Measurements from ENCODE around the gene NCKIPSD. TPM values are rescaled to one million over a fixed set of nuclear protein-coding genes. Genes with fewer than 3 reads are reported as not detected.
"Not testable (repeated sequence)": the region's sequence is repeated elsewhere in the genome, so short reads cannot be mapped to it uniquely, and the experiment has no call there.

NCKIPSD gene
- polyA plus RNA-seq (2011; rRNA removed) (25.4 and 36.3 TPM in 2 replicates), polyA minus RNA-seq (2011; rRNA and poly(A)+ RNA removed) (41.5 and 70.4 TPM in 2 replicates)

- CTCF ChIA-PET: interaction anchor here (0.6 to 1.5 kb wide), 14 partner anchors 10 to 333 kb away, joined by 3 to 5 read pairs (median 4); partner anchors contain the start of genes ARIH2, SLC26A6 and UCN2
- Histone ChIP-seq H3K9me3 (ENCODE audit: control insufficient read depth, insufficient read depth, low read length) (no peaks in the 10 kb centered on the region), H3K27ac (ENCODE audit: low read depth, low read length) (peak within 1 kb of the TSS; percentile 21), H3K4me3 (ENCODE audit: low read depth, low read length) (peak within 1 kb of the TSS; percentile 94), H3K27me3 (ENCODE audit: control insufficient read depth, insufficient read depth, low read length) (no peaks in the 10 kb centered on the region)
- TF ChIP-seq, protein P1, sequence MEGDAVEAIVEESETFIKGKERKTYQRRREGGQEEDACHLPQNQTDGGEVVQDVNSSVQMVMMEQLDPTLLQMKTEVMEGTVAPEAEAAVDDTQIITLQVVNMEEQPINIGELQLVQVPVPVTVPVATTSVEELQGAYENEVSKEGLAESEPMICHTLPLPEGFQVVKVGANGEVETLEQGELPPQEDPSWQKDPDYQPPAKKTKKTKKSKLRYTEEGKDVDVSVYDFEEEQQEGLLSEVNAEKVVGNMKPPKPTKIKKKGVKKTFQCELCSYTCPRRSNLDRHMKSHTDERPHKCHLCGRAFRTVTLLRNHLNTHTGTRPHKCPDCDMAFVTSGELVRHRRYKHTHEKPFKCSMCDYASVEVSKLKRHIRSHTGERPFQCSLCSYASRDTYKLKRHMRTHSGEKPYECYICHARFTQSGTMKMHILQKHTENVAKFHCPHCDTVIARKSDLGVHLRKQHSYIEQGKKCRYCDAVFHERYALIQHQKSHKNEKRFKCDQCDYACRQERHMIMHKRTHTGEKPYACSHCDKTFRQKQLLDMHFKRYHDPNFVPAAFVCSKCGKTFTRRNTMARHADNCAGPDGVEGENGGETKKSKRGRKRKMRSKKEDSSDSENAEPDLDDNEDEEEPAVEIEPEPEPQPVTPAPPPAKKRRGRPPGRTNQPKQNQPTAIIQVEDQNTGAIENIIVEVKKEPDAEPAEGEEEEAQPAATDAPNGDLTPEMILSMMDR (IDR thresholded peaks at IDR 0.05; ENCODE audit: low read depth, low read length): peak; percentile 71
- no peak for DNase-seq (ENCODE audit: low read depth, low spot score)
- POLR2A ChIA-PET: interaction anchor here (1.0 to 2.9 kb wide), 4 partner anchors 21 to 31 kb away, joined by 3 to 10 read pairs (median 5); partner anchors contain the start of gene IP6K2
Observed at GRCh38 chr3:48685603-48686511, at the start of gene NCKIPSD. TSS of gene NCKIPSD (minus strand) at chr3:48685915. CDS start at chr3:48685807, 108 bp downstream.

- H3K27me3 ChIP-seq (ENCODE audit: control insufficient read depth, insufficient read depth, low read length); H3K27ac ChIP-seq (ENCODE audit: low read depth, low read length); POLR2A ChIA-PET; DNase-seq (ENCODE audit: low read depth, low spot score); H3K4me3 ChIP-seq (ENCODE audit: low read depth, low read length); H3K9me3 ChIP-seq (ENCODE audit: control insufficient read depth, insufficient read depth, low read length): not testable (repeated sequence)
- CTCF ChIA-PET: interaction anchor here (0.6 to 1.1 kb wide), 2 partner anchors 7 to 234 kb away, joined by 4 to 9 read pairs; no protein-coding TSS in a partner anchor
Observed at GRCh38 chr3:48735075-48735767, 49.5 kb upstream of the NCKIPSD start.

DNA sequence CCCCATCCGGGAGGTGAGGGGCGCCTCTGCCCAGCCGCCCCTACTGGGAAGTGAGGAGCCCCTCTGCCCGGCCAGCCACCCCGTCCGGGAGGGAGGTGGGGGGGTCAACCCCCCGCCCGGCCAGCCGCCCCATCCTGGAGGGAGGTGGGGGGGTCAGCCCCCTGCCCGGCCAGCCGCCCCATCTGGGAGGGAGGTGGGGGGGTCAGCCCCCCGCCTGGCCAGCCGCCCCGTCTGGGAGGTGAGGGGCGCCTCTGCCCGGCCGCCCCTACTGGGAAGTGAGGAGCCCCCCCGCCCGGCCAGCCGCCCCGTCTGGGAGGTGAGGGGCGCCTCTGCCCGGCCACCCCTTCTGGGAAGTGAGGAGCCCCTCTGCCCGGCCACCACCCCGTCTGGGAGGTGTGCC, 48.8 kb upstream of the NCKIPSD start:
- DNase-seq (ENCODE audit: low read depth, low spot score); H3K9me3 ChIP-seq (ENCODE audit: control insufficient read depth, insufficient read depth, low read length); H3K27ac ChIP-seq (ENCODE audit: low read depth, low read length); POLR2A ChIA-PET; H3K4me3 ChIP-seq (ENCODE audit: low read depth, low read length); CTCF ChIA-PET; H3K27me3 ChIP-seq (ENCODE audit: control insufficient read depth, insufficient read depth, low read length): not testable (repeated sequence)

DNA sequence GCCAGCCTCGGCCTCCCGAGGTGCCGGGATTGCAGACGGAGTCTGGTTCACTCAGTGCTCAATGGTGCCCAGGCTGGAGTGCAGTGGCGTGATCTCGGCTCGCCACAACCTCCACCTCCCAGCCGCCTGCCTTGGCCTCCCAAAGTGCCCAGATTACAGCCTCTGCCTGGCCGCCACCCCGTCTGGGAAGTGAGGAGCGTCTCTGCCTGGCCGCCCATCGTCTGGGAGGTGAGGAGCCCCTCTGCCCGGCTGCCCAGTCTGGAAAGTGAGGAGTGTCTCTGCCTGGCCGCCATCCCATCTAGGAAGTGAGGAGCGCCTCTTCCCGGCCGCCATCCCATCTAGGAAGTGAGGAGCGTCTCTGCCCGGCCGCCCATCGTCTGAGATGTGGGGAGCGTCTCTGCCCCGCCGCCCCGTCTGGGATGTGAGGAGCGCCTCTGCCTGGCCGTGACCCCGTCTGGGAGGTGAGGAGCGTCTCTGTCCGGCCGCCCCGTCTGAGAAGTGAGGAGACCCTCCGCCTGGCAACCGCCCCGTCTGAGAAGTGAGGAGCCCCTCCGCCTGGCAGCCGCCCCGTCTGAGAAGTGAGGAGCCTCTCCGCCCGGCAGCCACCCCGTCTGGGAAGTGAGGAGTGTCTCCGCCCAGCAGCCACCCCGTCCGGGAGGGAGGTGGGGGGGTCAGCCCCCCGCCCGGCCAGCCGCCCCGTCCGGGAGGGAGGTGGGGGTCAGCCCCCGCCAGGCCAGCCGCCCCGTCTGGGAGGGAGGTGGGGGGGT, 48.2 kb upstream of the NCKIPSD start:
- H3K27ac ChIP-seq (ENCODE audit: low read depth, low read length); DNase-seq (ENCODE audit: low read depth, low spot score); POLR2A ChIA-PET; H3K9me3 ChIP-seq (ENCODE audit: control insufficient read depth, insufficient read depth, low read length); CTCF ChIA-PET; H3K4me3 ChIP-seq (ENCODE audit: low read depth, low read length); H3K27me3 ChIP-seq (ENCODE audit: control insufficient read depth, insufficient read depth, low read length): not testable (repeated sequence)

DNA sequence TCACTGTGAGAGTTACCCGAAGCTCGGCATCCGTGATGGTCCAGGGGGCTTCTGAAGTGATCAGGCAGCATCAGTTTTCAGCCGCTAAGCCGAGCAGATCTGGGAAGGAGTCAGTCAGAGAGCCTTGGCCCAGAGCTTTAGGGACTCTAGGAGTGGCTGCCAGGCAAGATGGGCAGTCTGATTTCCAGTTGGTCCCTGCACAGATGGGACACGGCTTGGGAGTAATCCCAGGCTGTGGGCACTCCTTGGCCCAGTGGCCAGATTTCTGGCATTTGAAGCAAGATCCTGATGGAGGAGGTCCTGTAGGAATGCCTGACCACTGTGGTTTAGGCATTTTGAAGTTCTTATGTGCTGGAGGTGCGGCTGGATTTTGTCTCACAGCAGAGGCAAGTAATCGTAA, 41.8 kb upstream of the NCKIPSD start:
- ChIA-PET CTCF (interaction anchor here (1.1 kb wide), 1 partner anchor 12 kb away, joined by 10 read pairs; no protein-coding TSS in a partner anchor), POLR2A (no interaction called here)
- no peak for DNase-seq (ENCODE audit: low read depth, low spot score)

DNA sequence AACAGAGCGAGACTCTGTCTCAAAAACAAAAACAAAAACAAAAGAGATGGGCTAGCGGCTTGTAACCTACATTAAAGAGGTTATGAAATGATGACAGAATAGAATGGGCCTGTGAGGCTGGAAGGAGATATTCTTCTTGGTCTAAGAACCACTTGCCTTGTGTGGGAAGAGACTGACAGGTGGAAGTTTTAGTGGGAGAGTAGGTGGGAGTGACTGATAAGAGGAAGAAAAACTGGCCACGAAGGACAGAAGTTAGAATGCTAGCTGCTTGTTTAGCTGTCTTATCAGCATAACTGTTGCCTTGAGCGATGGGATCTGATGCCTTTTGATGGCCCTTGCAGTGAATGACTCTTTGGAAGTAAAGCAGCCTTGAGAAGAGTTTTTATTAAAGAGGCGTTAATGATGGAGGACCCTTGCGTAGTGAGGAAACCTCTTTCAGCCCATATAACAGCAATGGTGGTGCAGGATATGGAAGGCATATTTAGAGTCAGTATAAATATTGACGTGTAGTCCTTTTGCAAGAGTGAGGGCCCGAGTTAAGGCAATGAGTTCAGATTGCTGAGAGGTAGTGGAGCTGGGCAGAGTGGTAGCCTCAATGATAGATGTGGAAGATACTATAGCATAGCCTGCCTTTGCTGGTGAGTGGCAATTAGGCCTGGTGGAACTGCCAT, 39.6 kb upstream of the NCKIPSD start:
- POLR2A ChIA-PET; H3K4me3 ChIP-seq (ENCODE audit: low read depth, low read length); H3K27me3 ChIP-seq (ENCODE audit: control insufficient read depth, insufficient read depth, low read length); H3K27ac ChIP-seq (ENCODE audit: low read depth, low read length); DNase-seq (ENCODE audit: low read depth, low spot score); H3K9me3 ChIP-seq (ENCODE audit: control insufficient read depth, insufficient read depth, low read length): not testable (repeated sequence)
- CTCF ChIA-PET: interaction anchor here (1.0 to 1.5 kb wide), 2 partner anchors 11 to 14 kb away, joined by 4 to 7 read pairs; no protein-coding TSS in a partner anchor

More for the DNA sequence above, 41.8 kb upstream of the NCKIPSD start:
- Histone ChIP-seq H3K27me3 (ENCODE audit: control insufficient read depth, insufficient read depth, low read length) (no peaks in the 10 kb centered on the region), H3K9me3 (ENCODE audit: control insufficient read depth, insufficient read depth, low read length) (peaks cover 2% of the 10 kb centered on the region), H3K4me3 (ENCODE audit: low read depth, low read length) (no peak overlapping the region), H3K27ac (ENCODE audit: low read depth, low read length) (no peak overlapping the region)
- TF ChIP-seq, protein P1 (IDR thresholded peaks at IDR 0.05; ENCODE audit: low read depth, low read length): no peak
